DMS153 treated with DMSO at 0.1 percent for 48 hours (cell line): ENCODE measurements around the gene SLC9A5.

ENCODE experiments used
- DNase-seq: peaks from one replicate; lab custom pipeline; 2025; ENCODE audit not compliant: unreplicated experiment; lab: John Stamatoyannopoulos, UW

Gene SLC9A5

GRCh38 chr16:67238806-67239470 is 9.8 kb upstream of the SLC9A5 start:
- no peak for DNase-seq

- no peak for DNase-seq
These were observed 8.3 kb upstream of the SLC9A5 start for GRCh38 chr16:67240506-67240905.

GRCh38 chr16:67241008-67241900 is 7.5 kb upstream of the SLC9A5 start:
- no peak for DNase-seq

GRCh38 chr16:67242138-67242730 is 6.5 kb upstream of the SLC9A5 start:
- DNase-seq, result no peak

GRCh38 chr16:67243481-67243880 is 5.3 kb upstream of the SLC9A5 start:
- no peak for DNase-seq

GRCh38 chr16:67244387-67245185 is 4.2 kb upstream of the SLC9A5 start:
- no peak for DNase-seq

GRCh38 chr16:67245186-67245585 is 3.6 kb upstream of the SLC9A5 start:
- DNase-seq, result no peak

GRCh38 chr16:67245674-67246080 is 3.1 kb upstream of the SLC9A5 start:
- DNase-seq, result no peak

GRCh38 chr16:67246081-67246755 is 2.6 kb upstream of the SLC9A5 start:
- DNase-seq, result no peak

GRCh38 chr16:67246756-67247191 is 2.0 kb upstream of the SLC9A5 start:
- DNase-seq, result peak; percentile 60

GRCh38 chr16:67247192-67248072 is 1.3 kb upstream of the SLC9A5 start, which contains the start of gene FHOD1:
FHOD1 (minus strand) TSS chr16:67247481; CDS start chr16:67247410, 71 bp downstream.
- peak; percentile 86 for DNase-seq

GRCh38 chr16:67248073-67248400 is 742 bp upstream of the SLC9A5 start:
- no peak for DNase-seq

- no peak for DNase-seq
These were observed 632 bp downstream of the SLC9A5 start for GRCh38 chr16:67249178-67250044.

GRCh38 chr16:67250045-67250327 is 1.2 kb downstream of the SLC9A5 start:
- no peak for DNase-seq

- no peak for DNase-seq
These were observed 4.1 kb downstream of the SLC9A5 start for GRCh38 chr16:67252609-67253497.

GRCh38 chr16:67254801-67255552 is 6.2 kb downstream of the SLC9A5 start:
- DNase-seq, result no peak

GRCh38 chr16:67255553-67256221 is 6.9 kb downstream of the SLC9A5 start:
- DNase-seq, result no peak
